Panc1 (cell line): Measurements from ENCODE around the gene FAM219B.

Source experiments
- CTCF ChIP-seq: fragments of 450-650 bp; IDR thresholded peaks from 2 replicates; pipeline ENCODE4 v1.5.1; 2017; ENCODE audit warnings: mild to moderate bottlenecking
- SIN3A ChIP-seq: IDR thresholded peaks from 2 replicates; pipeline ENCODE4 v1.6.1; 2012; ENCODE audit warnings: low read depth, mild to moderate bottlenecking, low read length, moderate library complexity, borderline replicate concordance; ENCODE audit not compliant: insufficient read depth

DNA sequence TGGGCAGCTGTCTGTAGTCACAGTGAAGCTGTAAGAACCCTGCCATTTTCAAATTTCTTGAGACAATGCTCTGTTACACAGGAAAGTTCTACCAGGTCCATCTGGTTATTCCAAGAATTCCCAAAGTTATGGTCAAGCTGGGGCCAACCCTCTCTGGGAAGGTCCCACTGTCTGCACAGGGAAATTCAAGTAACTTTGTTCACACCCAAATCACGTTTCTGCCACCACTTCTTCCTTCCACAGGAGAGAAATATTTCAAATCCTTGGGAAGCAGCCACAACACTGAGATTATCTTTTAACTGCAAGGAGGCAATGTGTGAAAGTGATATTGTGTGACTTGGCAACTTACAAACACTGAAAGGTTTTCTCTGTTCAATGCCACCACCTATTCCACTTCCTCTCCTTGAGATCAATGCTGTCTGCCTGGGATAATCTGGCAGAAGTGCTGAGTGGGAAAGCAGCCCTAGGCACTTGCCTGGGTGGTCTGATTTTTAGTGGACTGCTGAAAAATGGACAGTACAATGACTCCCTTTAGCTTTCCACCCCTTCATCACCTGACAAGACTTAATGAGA lies 39.1 kb downstream of the FAM219B start:
- no peak for TF ChIP-seq CTCF
- no peak for TF ChIP-seq SIN3A
